GM12875 (cell line): ENCODE measurements around the gene TROAP.
A peak's percentile ranks its signal among the peaks of the same experiment; 100 is the strongest.
"Not testable (repeated sequence)": the region's sequence is repeated elsewhere in the genome, so short reads cannot be mapped to it uniquely, and the experiment has no call there.

Experiments used
- H3K4me3 ChIP-seq: one replicate; pipeline ENCODE4 v1.5.1; 2011; ENCODE audit warnings: low read depth, low read length, control low read depth
- CTCF ChIP-seq: IDR thresholded peaks from 2 replicates; pipeline ENCODE4 v1.5.1; 2011; ENCODE audit warnings: low read depth, mild to moderate bottlenecking, control low read depth, inconsistent platforms, low read length, moderate library complexity, borderline replicate concordance; ENCODE audit not compliant: insufficient read depth

Gene TROAP

DNA sequence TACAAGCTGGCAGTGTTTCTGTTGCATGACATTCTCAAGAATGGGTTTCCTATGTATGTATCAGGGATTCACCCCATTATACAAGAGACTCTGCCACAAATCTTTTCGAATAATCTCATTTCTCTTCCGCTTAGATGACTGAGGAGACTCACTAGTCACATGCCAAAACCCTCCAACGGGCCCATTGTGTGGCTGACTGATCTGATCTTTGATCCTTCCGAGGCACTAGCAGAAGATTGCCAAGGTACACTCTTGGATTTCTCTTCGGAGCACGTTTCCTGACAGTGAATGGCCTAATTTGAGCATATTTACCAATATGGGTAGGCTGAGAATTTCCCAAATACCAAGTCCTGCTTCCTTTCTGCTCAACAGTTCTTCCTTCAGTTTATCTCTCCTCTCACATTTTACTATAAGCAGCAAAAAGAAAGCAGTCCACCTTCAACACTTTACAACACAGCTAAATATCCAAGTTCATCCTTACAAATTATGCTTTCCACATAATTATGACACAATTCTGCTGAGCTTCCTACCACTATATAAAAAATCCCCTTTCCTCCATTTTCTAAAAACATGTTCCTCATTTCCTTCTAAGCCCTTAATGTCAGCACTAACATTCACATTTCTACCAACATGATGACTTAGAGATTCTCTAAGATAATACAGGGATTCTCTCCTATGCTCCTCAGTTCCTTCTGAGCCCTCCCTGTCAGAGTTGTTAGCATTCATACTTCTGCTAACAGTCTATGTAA, 17.1 kb upstream of the TROAP start:
- no peak overlapping the region for H3K4me3 ChIP-seq
- TF ChIP-seq CTCF, result no peak

DNA sequence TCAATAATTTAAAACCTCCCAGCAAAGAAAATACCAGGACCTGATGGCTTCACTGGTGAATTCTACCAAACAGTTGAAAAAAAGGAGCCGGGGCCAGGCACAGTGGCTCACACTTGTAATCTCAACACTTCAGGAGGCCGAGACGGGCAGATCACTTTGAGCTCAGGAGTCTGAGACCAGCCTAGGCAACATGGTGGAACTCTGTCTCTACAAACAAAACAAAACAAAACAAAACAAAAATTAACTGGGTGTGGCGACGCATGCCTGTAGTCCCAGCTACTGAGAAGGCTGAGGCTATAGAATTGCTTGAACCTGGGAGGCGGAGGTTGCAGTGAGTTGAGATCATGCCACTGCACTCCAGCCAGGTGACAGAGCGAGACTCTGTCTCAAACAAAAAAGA, 13.7 kb upstream of the TROAP start:
- H3K4me3 ChIP-seq, result no peak overlapping the region
- no peak for TF ChIP-seq CTCF

DNA sequence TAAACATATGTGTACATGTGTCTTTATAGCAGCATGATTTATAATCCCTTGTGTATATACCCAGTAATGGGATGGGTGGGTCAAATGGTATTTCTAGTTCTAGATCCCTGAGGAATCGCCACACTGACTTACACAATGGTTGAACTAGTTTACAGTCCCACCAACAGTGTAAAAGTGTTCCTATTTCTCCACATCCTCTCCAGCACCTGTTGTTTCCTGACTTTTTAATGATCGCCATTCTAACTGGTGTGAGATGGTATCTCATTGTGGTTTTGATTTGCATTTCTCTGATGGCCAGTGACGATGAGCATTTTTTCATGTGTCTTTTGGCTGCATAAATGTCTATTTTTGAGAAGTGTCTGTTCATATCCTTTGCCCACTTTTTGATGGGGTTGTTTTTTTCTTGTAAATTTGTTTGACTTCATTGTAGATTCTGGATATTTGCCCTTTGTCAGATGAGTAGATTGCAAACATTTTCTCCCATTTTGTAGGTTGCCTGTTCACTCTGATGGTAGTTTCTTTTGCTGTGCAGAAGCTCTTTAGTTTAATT, 12.5 kb upstream of the TROAP start:
- H3K4me3 ChIP-seq, result not testable (repeated sequence)

- H3K4me3 ChIP-seq, result no peak overlapping the region
- no peak for TF ChIP-seq CTCF
Measured at GRCh38 chr12:49314811-49315210, 8.2 kb upstream of the TROAP start.

GRCh38 chr12:49317118-49317517, 5.9 kb upstream of the TROAP start:
- H3K4me3 ChIP-seq, result not testable (repeated sequence)

GRCh38 chr12:49320411-49321103, 2.5 kb upstream of the TROAP start:
- H3K4me3 ChIP-seq, result not testable (repeated sequence)

- no peak for TF ChIP-seq CTCF
- peak overlapping the region; percentile 70 for H3K4me3 ChIP-seq
Measured at GRCh38 chr12:49322367-49322707, 718 bp upstream of the TROAP start.

DNA sequence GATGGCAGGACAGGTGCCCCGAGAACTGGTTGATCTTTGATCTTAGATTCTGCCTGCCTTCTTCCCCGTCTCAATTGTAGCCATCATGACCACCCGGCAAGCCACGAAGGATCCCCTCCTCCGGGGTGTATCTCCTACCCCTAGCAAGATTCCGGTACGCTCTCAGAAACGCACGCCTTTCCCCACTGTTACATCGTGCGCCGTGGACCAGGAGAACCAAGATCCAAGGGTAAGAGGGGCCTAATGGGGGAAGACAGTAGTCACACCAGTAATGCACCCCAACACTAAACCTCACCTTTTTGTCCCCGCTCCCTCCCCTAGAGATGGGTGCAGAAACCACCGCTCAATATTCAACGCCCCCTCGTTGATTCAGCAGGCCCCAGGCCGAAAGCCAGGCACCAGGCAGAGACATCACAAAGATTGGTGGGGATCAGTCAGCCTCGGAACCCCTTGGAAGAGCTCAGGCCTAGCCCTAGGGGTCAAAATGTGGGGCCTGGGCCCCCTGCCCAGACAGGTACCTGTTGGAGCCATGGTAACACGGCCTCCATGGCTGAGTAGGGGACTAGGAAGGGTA, 556 bp downstream of the TROAP start:
- H3K4me3 ChIP-seq, result peak overlapping the region; percentile 95
- no peak for TF ChIP-seq CTCF
